ENCODE results near the gene MAST1.

Gene MAST1

DNA sequence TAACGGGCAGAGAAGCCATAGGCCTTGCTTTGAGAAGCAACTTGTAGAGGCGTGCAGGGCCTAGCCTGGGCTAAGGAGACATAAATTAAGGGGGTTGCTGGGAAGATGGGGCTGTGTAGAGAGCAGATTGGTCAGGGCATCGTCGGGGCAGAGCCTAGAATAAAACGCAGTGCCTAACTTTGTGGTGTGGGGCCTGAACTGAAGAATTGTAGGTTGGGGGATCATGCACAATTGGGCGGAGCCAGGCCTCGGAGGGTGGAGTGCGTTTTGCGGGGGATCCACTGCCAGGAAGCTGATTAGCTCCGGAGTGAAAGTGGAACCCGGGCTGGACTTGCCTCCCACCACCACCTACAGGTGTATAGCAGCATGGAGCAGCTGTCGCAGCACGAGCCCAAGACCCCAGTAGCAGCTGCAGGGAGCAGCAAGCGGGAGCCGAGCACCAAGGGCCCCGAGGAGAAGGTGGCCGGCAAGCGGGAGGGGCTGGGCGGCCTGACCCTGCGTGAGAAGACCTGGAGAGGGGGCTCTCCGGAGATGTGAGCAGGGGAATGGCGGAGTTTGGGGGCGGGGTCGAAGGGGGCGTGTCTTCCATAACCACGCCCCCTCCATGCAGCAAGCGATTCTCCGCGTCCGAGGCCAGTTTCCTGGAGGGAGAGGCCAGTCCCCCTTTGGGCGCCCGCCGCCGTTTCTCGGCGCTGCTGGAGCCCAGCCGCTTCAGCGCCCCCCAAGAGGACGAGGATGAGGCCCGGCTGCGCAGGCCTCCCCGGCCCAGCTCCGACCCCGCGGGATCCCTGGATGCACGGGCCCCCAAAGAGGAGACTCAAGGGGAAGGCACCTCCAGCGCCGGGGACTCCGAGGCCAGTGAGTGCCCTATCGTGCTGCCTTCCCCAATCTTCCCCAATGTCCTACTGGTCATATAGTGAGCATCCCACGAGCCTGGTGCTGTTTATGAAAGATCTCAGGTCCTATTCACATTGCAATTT is 29.1 kb downstream of the MAST1 start:
- Histone ChIP-seq H3K27me3 (ENCODE audit: insufficient read depth, poor library complexity, severe bottlenecking) (no peaks in the 10 kb centered on the region), H3K4me3 (replicated peaks; ENCODE audit: insufficient read depth, low read length) (no peak overlapping the region), H3K27ac (replicated peaks) (no peak overlapping the region)
- no peak for DNase-seq (ENCODE audit: low read depth in 1 of 2, low spot score in 1 of 2)
- TF ChIP-seq, protein P1, sequence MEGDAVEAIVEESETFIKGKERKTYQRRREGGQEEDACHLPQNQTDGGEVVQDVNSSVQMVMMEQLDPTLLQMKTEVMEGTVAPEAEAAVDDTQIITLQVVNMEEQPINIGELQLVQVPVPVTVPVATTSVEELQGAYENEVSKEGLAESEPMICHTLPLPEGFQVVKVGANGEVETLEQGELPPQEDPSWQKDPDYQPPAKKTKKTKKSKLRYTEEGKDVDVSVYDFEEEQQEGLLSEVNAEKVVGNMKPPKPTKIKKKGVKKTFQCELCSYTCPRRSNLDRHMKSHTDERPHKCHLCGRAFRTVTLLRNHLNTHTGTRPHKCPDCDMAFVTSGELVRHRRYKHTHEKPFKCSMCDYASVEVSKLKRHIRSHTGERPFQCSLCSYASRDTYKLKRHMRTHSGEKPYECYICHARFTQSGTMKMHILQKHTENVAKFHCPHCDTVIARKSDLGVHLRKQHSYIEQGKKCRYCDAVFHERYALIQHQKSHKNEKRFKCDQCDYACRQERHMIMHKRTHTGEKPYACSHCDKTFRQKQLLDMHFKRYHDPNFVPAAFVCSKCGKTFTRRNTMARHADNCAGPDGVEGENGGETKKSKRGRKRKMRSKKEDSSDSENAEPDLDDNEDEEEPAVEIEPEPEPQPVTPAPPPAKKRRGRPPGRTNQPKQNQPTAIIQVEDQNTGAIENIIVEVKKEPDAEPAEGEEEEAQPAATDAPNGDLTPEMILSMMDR (IDR thresholded peaks at IDR 0.05; ENCODE audit: insufficient read depth, low read length) = no peak
- no peak for TF ChIP-seq POLR2AphosphoS5 (IDR thresholded peaks at IDR 0.05; ENCODE audit: low read depth)

DNA sequence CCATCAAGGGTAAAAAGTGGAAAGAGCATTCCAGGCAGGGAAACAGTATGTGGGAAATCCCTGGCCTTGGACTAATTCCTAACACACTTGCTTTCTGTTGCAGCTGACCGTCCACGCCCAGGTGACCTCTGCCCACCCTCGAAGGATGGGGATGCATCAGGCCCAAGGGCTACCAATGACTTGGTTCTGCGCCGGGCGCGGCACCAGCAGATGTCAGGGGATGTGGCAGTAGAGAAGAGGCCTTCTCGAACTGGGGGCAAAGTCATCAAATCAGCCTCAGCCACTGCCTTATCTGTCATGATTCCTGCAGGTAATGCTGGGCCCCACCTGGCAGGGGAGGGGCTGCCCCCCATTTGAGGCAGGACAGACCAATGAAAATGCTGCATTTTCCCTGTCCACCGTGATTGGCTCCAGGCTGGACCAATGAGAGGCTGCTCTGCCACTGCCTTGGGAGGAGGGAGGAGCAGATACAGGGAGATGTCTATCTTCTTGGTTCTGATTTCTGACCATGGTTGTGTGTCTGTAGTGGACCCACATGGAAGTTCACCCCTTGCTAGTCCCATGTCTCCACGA is 30.3 kb downstream of the MAST1 start:
- Histone ChIP-seq H3K27me3 (ENCODE audit: insufficient read depth, poor library complexity, severe bottlenecking) (no peaks in the 10 kb centered on the region), H3K4me3 (replicated peaks; ENCODE audit: insufficient read depth, low read length) (no peak overlapping the region), H3K27ac (replicated peaks) (no peak overlapping the region)
- TF ChIP-seq GABPA (IDR thresholded peaks at IDR 0.05; ENCODE audit: low read depth) (no peak), SPI1 (IDR thresholded peaks at IDR 0.05; ENCODE audit: borderline replicate concordance, low read depth) (no peak), POLR2AphosphoS5 (IDR thresholded peaks at IDR 0.05; ENCODE audit: low read depth) (no peak)
- TF ChIP-seq, protein P1 (IDR thresholded peaks at IDR 0.05; ENCODE audit: insufficient read depth, low read length) = no peak
- TF ChIP-seq, protein P2, sequence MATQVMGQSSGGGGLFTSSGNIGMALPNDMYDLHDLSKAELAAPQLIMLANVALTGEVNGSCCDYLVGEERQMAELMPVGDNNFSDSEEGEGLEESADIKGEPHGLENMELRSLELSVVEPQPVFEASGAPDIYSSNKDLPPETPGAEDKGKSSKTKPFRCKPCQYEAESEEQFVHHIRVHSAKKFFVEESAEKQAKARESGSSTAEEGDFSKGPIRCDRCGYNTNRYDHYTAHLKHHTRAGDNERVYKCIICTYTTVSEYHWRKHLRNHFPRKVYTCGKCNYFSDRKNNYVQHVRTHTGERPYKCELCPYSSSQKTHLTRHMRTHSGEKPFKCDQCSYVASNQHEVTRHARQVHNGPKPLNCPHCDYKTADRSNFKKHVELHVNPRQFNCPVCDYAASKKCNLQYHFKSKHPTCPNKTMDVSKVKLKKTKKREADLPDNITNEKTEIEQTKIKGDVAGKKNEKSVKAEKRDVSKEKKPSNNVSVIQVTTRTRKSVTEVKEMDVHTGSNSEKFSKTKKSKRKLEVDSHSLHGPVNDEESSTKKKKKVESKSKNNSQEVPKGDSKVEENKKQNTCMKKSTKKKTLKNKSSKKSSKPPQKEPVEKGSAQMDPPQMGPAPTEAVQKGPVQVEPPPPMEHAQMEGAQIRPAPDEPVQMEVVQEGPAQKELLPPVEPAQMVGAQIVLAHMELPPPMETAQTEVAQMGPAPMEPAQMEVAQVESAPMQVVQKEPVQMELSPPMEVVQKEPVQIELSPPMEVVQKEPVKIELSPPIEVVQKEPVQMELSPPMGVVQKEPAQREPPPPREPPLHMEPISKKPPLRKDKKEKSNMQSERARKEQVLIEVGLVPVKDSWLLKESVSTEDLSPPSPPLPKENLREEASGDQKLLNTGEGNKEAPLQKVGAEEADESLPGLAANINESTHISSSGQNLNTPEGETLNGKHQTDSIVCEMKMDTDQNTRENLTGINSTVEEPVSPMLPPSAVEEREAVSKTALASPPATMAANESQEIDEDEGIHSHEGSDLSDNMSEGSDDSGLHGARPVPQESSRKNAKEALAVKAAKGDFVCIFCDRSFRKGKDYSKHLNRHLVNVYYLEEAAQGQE (IDR thresholded peaks at IDR 0.05; ENCODE audit: insufficient replicate concordance, low read depth) = no peak
- DNase-seq (ENCODE audit: low read depth in 1 of 2, low spot score in 1 of 2) = no peak

DNA sequence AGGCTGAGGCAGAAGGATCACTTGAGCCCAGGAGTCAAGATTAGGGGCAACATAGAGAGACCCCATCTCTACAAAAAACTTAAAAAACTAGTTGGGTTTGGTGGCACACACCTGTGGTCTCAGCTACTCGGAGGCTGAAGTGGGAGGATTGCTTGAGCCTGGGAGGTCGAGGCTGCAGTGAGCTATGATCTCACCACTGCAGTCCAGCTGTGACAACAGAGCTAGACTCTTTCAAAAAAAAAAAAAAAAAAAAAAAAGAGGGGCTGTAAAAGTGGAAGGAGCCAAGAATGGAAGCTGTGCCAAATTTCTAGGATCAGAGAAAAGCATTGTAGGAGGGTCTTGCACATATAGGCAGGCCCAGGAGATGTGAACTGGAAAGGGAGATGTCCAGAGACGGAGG is 33.4 kb downstream of the MAST1 start:
- DNase-seq (ENCODE audit: low read depth in 1 of 2, low spot score in 1 of 2) = no peak
- no peak overlapping the region for H3K27ac ChIP-seq (replicated peaks)
- no peak overlapping the region for H3K4me3 ChIP-seq (replicated peaks; ENCODE audit: insufficient read depth, low read length)
- TF ChIP-seq, protein P2 (IDR thresholded peaks at IDR 0.05; ENCODE audit: insufficient replicate concordance, low read depth) = no peak
- TF ChIP-seq SPI1 (IDR thresholded peaks at IDR 0.05; ENCODE audit: borderline replicate concordance, low read depth) (no peak), POLR2AphosphoS5 (IDR thresholded peaks at IDR 0.05; ENCODE audit: low read depth) (no peak), GABPA (IDR thresholded peaks at IDR 0.05; ENCODE audit: low read depth) (no peak)
- TF ChIP-seq, protein P1 (IDR thresholded peaks at IDR 0.05; ENCODE audit: insufficient read depth, low read length) = no peak
- no peaks in the 10 kb centered on the region for H3K27me3 ChIP-seq (ENCODE audit: insufficient read depth, poor library complexity, severe bottlenecking)
